Hematopoietic multipotent progenitor cell treated with erythropoietin and hydrocortisone succinate and interleukin-3 and kit ligand, for 6 days (in vitro differentiated cells): ENCODE data around the gene MNAT1.

Experiments used
- DNase-seq: peaks from one replicate; pipeline ENCODE4 v3.0.0-alpha.2; 2015

Gene MNAT1

DNA sequence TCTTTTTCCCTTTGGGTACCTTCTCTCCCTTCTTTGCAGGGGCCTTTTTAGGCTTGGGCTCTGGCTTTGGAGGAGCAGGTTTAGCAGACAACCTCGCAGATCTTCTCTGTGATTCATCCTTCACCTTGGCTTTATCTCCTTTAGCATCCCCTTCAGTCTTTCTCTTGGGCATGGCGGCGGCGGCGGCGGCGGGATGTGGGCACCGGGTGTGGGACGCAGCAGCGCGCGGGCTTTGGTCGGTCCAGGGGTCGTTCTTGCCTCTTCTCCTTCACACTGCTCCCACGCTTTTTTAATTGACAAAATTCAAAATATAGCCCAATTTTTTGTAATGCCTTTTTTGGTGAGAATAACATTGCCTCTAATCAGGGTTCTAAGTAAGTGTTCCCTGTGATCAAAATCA is 237.7 kb downstream of the MNAT1 start:
- DNase-seq, result no peak

DNA sequence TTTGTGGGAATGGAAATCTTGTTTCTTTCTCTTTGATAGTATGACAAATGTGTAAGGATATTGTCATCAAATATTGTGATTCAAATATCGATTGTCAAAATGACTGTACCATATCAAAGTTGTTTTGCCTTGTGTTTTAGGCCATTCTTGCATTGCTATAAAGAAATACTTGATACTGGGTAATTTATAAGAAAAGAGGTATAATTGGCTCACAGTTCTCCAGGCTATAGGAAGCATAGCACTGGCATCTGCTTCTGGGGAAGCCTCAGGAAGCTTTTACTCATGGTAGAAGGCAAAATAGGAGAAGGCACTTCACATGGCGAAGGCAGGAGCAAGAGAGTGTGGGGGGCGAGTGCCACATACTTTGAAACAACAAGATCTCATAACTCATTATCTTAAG is 238.5 kb downstream of the MNAT1 start:
- no peak for DNase-seq

DNA sequence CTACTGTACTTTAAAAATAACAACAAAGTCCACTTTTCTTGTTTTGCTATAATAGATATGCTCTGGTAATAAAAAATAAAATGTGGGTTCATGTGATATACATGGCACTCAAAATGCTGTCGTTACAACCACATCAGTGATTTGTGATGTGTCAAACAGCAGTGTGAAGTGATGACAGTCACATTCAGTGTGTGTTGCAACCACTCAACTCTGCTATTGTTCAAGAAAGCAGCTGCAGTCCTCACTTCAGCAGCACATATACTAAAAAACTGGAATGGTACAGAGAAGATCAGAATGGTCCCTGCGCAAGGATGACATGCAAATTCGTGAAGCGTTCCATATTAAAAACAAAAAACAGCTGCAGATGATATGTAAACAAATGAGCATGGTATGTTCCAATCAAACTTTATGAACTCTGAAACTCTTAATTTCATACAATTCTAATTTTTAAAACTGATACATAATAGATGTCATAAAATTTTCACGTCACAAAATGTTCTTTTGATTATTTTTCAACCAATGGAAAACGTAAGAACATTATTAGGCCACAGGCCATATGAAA is 239.6 kb downstream of the MNAT1 start:
- no peak for DNase-seq

DNA sequence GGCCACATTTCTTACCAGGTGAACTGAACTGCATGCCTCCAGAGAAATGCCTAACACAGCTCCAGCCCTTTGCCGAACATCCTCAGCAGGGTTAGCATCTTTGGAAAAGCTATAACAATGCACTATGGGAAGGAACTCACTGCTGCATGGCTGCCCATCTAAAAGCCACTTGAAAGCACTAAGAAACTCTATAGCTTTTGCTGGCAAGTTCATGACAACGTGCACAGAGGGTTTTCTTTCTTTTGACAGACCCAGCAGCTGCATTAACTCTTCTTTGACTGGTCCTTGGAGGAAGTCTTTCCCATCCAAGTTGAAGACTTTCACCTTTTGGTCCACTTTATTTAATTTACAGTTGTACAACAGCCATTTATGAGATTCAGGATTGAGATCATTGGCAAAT is 241.0 kb downstream of the MNAT1 start:
- DNase-seq, result no peak

DNA sequence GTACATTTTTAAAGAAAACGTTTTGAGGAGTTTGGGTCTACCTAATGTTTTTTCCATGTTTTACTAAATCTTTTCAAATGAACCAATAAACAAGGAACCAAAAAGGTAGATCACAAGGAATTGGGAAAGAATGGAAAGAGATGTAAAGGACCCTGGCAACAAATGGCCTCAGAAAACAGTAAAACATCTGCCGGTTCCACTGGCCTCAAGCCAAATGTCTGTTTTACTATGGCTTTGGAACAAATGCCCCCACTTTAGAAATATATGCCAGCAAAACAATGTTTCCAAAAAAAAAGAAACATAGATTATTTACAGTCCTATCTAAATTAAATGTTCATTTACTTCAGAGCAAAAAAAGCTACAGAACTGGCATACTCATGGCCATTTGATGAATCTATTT is 243.3 kb downstream of the MNAT1 start:
- DNase-seq, result no peak

- DNase-seq, result peak; percentile 95
Observed at GRCh38 chr14:60980811-60981632, 246.5 kb downstream of the MNAT1 start, which contains the start of the genes SLC38A6 and TRMT5. Gene SLC38A6, plus strand, starts transcription at chr14:60981245. Its CDS starts 33 bp downstream, at chr14:60981278. Gene TRMT5, minus strand, starts transcription at chr14:60981079. Its CDS starts 106 bp downstream, at chr14:60980973.

- peak; percentile 74 for DNase-seq
Observed at GRCh38 chr14:60981633-60982455, 247.3 kb downstream of the MNAT1 start.

DNA sequence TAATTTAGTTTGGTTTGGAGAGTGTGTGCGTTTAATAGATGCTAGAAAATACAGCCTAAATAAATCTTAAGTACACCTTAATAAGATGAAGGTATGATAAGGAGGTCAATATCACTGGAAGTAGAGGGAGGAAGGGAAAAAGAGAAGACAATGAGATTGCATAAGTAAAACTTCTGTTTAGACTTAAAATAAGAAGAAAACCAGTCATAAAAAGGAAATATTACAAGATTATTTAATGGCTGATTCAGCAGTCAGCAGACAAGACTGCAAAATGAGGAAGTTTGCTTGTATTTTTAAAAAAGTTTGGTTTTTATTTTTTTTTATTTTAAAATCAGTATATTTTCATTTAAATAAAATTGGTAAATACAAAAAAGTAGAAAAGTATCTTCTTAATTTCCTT is 249.6 kb downstream of the MNAT1 start:
- no peak for DNase-seq

GRCh38 chr14:60986500-60986899 is 251.9 kb downstream of the MNAT1 start:
- DNase-seq, result no peak

GRCh38 chr14:60989599-60989998 is 255.0 kb downstream of the MNAT1 start:
- peak; percentile 92 for DNase-seq

DNA sequence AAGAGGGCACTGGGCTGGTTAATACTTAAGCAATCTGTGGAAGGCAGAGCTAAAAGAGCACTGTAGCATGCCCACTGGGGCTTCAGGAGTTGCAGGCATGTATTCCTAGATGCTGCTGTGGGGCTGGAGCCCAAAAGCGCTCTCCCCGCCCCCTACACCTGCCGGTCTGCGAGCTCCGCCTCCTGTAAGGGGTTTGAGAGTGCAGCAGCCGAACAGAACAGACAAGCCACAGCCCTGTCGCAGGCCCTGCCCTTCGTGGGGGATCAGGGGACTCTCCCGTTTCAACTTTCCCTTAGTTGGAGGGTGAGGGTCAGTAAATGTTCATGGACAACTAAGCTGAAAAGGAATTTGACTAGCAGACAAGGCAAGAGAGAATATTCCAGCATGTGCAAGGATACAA is 264.1 kb downstream of the MNAT1 start:
- DNase-seq, result no peak

DNA sequence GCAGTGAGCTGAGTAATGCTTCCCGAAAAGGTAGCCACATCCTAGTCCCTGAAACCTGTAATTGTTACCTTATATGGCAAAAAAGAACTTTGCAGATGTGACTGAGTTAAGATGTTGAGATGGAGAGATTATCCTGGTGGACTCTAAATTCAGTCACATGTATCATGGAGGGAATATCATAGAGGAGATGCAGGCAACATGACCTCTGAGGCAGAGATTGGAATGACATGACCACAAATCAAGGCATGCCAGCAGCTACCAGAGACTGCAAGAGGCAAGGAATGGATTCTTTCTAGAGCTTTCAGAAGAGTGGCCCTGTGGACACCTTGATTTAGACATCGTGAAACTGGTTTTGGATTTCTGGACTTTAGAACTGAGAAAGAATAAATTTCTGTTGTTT is 265.0 kb downstream of the MNAT1 start:
- no peak for DNase-seq

GRCh38 chr14:61003571-61003970 is 269.0 kb downstream of the MNAT1 start:
- no peak for DNase-seq

DNA sequence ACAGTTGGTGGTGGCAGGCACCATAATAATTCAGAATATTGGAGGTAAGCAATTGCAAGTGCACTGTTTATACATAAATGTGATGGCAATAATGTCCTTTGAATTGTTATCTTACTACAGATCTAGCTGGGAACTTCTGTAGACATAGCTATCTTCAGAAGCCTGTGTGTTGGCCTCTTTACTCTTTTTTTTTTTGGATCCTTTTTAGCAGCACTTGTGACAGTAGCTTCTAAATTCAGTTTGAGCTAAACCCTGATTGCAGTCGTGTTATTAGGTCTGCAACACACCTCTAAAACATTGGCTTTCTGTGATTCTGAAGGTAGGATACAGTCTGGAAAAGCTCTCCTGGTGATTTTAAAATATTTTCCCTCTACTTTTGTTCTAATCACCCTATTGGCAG is 285.0 kb downstream of the MNAT1 start:
- DNase-seq, result no peak
